ENCODE results near the gene IFT80. TPM values are rescaled to one million over a fixed set of nuclear protein-coding genes. Genes with fewer than 3 reads are reported as not detected.

IFT80 gene
- total and polyA plus RNA-seq, 2 experiments from 2014 or later, result 14.1 to 33.0 TPM

GRCh38 chr3:160444411-160444810 lies 45.4 kb upstream of the IFT80 start:
- H3K9me3 Mint-ChIP-seq, result peaks cover 7% of the 10 kb centered on the region; the same call in 1 of the 3 replicates
- DNase-seq (ENCODE audit: low spot score) (peak; percentile 14), ATAC-seq (no peak)
- Histone ChIP-seq H3K79me2 (replicated peaks; ENCODE audit: insufficient read depth) (peaks cover 98% of the 10 kb centered on the region), H3K27ac (ENCODE audit: low read depth) (no peak overlapping the region), H3K27me3 (ENCODE audit: insufficient read depth) (no peaks in the 10 kb centered on the region), H3F3A (replicated peaks; ENCODE audit: low read depth) (no peaks in the 10 kb centered on the region), H3K4me2 (no peak overlapping the region), H3K4me3 (no peak overlapping the region), H3K9me2 (ENCODE audit: insufficient read depth) (no peaks in the 10 kb centered on the region), H3K36me3 (ENCODE audit: insufficient read depth) (peaks cover 18% of the 10 kb centered on the region), H4K20me1 (replicated peaks; ENCODE audit: insufficient read depth) (peaks cover 31% of the 10 kb centered on the region; the same call in 1 of the 2 replicates), H3K4me1 (ENCODE audit: insufficient read depth) (peaks cover 10% of the 10 kb centered on the region), H2AFZ (no peak overlapping the region)
- TF ChIP-seq CREB1 (CRISPR knock-in tag; IDR thresholded peaks at IDR 0.05; ENCODE audit: low read depth) (no peak), NANOG (IDR thresholded peaks at IDR 0.05; ENCODE audit: borderline replicate concordance) (no peak), EZH2phosphoT487 (IDR thresholded peaks at IDR 0.05; ENCODE audit: unreplicated experiment) (no peak), JUNB (IDR thresholded peaks at IDR 0.05; ENCODE audit: unreplicated experiment) (no peak), EZH2 (IDR thresholded peaks at IDR 0.05; ENCODE audit: low read depth, unreplicated experiment) (no peak), ZNF331 (CRISPR knock-in tag; IDR thresholded peaks at IDR 0.05; ENCODE audit: low read depth) (no peak), STAT1 (IDR thresholded peaks at IDR 0.05; ENCODE audit: unreplicated experiment) (no peak), ZNF462 (CRISPR knock-in tag; IDR thresholded peaks at IDR 0.05) (no peak)
- H3K27ac Mint-ChIP-seq, result peak overlapping the region; percentile 21; the same call in 1 of the 2 replicates
- peaks cover 84% of the 10 kb centered on the region for H3K36me3 Mint-ChIP-seq (ENCODE audit: low read depth)
- H3K4me1 Mint-ChIP-seq, result peaks cover 23% of the 10 kb centered on the region; the same call in 2 of the 3 replicates
- H3K27me3 Mint-ChIP-seq (ENCODE audit: insufficient read depth, low read depth, poor library complexity), result peaks cover 2% of the 10 kb centered on the region
- H3K4me3 Mint-ChIP-seq, result no peak overlapping the region

Measured in GM23338 (cell line).